NCI-H2107 (cell line): ENCODE data around the gene PBX1.

Experiments used
- DNase-seq: peaks from one replicate; lab custom pipeline; 2025; lab: John Stamatoyannopoulos, UW

Gene PBX1

DNA sequence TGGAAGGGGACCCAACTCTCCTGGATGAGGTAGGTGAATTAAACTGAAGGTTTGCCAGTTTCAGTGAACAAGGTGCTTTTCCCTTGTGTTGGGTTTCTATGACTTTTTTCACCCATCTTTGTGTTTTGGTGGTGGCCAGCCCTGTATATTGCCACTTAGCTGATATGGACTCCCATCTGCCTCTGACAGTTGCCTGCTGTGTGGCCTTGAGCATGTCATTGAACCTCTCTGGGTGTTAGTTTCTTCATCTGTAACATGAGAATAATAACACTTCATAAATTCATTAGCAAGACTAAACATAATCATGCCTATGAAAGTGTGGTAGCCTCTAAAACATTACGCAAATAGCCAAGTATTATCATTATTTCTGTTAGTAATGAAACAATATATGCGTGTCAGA is 141.7 kb downstream of the PBX1 start:
- no peak for DNase-seq

DNA sequence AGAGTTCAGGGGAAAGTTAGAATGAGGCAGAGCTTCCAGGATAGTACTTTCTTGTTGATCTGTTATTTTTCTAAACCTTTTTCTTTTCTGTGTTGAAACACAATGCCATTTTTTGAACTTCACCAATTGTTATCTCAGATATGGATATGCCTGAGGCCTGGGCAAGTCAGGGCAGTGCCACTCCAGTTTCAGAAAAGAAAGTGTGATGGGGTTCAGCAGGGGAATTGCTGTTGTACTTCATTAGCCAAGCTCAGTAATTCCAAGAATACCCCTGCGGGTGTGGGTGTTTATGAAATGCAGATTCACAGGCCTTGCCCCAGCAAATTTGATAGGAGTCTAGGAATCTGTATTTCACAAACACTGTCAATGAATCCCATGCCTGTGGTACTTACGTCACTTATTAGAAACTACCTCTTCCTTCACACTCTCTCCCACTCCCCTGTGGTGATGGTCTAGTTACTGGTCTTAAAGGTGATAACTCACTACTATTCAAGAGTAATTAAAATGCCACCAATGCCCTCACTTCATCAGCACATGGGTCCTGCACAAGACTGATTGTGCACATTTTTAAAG is 142.3 kb downstream of the PBX1 start:
- DNase-seq = no peak

DNA sequence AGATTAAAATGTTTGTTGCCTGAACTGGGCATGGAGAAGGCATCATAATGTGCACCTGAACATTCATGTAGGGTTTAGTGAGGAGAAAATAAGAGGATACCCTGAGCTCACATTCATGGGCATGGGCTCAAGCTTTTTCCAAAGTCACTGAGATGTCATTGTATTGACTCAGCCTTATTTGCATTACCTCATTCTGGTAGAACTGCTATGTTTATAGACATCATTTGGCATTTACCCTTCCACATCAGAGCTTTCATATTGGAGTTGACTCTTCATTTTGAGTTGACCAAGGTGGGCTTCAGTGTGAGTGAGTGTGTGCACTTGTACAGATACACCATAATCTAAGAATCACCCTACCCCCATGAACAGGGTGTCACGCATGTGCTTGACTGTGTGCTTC is 143.2 kb downstream of the PBX1 start:
- DNase-seq = no peak

DNA sequence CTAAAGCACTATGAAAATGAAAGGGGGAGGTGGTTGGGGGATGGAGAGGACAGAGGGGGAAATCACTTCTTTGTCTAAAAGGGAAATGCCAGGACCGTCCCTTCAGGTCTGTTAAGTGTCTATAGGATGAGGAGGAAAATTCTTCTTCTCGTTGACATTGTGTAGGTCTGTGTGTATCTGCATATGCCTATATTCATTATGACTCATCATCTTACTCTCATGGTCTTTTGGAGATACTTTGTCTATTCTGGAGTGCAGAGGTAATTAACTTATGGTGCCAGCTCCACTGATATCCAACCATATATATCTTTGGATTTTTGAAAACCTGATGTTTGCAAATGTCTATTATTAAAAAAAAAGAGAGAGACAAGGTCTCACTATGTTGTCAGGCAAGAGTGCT is 143.7 kb downstream of the PBX1 start:
- no peak for DNase-seq

DNA sequence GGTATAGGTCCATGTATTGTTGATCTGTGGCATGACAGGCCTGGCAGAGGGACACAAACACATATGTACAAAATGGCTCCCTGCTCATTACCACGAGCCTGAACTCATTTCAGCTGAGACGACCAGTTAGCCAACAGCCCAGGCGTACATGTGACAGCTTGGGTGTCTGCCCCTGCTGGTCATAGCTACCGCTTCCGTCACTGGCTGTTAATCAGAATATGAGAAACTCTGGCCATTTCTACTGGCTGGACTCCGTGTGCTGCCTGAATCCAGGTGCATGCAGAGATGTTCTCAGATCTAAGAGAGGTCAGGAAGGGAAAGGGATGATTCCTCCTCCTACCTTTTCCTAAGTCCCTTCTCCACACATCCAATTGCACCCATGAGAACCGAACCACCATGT is 144.5 kb downstream of the PBX1 start:
- DNase-seq = no peak

DNA sequence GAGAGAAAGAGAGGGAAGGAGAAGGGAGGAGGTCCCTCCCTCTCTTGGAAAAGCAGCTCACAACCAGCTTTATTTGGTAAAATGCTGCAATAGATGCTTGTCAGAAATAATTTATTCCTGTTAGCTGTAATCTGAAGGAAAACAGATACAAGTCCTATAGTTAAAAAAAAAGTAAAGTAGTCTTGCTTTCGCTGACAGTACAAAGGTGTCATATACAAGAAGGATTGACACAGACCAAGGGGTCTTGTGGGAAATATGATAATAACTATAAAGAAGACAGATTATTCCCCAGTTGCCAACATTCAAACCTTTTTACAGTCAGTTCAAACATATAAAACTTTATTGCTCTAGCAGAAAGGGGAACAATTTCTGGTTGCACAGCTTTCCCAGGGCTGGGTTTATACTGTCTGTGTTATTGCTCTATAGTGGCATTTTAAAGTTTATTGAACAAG is 145.0 kb downstream of the PBX1 start:
- no peak for DNase-seq

DNA sequence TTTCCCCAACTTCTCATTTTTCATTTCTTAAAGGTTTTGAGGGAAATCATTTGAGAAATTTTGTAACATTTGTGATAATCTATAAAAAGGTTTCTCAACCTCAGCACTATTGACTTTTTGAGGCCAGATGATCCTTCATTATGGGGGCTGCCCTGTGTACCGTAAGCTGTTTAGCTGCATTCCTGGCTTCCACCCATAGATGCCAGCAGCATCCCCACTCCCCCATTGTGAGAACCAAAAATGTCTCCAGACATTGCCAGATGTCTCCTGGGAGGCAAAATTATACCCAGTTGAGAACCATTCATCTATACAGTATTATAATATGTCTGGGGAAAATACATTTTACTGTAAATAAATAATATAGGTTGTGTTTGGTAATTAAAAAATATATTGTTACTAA is 146.0 kb downstream of the PBX1 start:
- DNase-seq = no peak

DNA sequence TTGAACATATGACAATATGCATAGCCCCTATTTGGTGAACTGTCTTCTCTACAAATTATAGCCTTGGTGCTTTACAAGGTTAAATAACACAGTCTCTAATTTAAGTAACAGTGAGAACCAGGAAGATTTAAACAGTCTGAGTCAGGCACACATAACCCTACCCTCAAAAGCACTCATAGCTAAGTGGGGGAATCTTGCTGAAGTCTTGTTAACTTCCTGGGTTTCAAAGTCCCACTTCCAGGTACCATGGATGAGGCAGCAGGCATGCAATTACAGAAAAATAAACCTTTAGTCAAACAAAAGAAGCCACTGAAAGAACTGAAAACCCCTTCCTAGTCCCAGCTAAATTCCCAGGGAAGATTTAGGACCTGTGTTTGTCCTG is 147.6 kb downstream of the PBX1 start:
- no peak for DNase-seq

DNA sequence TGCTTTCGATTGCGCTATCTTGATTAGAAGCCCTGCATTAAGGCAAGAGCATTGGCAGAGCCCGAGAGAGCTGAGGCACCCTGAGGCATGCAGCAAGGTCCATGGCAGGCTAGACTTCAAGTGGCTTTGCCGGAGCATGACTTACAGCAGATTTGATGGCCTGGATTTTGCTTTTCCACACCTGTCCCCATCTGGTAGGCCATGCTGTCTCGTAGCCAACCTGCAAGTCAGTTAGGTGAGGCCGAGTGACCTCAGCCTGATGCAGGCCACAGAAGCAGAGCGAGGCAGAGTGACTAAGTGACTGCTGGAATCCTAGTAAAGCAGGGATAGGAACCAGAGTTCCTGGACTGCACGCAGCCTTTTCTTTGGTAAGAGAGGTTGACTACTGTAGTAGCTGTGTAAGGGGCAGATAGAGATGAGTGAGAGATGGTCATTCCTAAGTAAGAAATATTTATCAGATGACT is 148.9 kb downstream of the PBX1 start:
- DNase-seq = no peak

DNA sequence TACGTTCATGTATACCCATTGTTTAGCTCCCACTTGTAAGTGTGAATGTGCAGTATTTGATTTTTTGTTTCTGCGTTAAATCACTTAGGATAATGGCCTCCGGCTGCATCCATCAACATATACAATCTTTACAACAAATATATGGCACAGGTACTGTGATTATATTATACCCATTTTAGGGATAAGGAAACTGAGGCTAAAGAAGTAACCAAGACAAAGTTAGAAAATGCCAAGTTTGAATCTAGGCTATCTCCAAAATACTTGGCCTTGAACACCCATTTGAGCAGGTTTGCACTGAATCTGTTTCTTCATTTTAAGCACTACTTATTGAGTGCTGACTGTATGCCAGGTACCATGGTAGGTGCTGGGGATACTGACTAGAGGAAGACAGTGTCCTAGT is 149.6 kb downstream of the PBX1 start:
- no peak for DNase-seq

DNA sequence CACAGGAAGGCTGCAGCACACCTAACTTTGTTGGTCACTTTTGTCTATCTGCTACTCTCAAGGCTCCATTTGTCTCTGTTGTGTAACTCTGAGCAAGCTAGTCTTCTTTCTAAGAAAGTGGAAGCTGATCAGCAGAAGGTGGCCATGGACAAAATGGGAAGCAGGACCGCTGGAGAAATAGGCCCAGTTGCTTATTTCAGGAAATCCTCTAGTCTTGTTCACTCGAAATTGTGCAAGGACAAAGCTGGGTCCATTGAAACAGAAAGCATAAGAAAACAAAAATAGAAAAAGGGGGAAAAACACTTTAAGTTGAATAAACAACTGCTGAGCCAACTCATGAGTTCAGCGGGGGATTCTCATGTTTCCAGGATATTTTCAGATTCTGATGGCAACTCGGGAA is 150.1 kb downstream of the PBX1 start:
- no peak for DNase-seq

DNA sequence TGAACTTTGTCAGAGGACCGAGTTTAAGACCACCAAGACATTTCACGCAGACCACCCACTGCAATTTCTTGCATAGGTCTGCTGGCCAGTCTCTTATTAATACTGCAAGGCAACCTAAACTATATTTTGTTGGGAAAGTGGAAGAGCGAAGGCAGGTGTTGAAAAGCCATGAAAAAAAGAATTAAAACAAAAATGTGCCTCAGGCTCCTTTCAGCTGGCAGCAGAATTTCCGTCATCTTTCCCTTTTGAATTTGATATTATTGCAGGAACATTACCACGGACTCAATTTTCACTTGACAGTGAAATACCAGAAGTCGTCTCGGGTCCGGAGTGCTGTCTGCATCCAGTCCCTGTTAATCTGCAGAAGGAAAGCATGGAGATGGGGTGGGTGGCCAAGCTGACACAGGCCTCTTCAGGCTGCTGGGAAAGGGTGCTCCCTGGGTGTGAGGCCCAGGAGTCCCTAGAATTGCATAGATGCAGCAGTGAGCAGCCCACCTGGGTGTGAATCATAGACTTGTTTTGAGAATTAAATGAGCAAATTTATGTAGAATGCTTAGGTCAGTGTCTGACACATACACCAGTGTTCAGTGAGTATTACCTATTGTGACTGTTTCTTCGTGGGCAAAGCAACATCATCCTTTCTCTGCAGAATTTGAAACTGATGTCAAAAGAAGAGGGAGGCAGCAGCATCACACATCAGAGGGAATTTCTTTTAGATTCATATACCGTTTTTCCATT is 150.7 kb downstream of the PBX1 start:
- DNase-seq = no peak

DNA sequence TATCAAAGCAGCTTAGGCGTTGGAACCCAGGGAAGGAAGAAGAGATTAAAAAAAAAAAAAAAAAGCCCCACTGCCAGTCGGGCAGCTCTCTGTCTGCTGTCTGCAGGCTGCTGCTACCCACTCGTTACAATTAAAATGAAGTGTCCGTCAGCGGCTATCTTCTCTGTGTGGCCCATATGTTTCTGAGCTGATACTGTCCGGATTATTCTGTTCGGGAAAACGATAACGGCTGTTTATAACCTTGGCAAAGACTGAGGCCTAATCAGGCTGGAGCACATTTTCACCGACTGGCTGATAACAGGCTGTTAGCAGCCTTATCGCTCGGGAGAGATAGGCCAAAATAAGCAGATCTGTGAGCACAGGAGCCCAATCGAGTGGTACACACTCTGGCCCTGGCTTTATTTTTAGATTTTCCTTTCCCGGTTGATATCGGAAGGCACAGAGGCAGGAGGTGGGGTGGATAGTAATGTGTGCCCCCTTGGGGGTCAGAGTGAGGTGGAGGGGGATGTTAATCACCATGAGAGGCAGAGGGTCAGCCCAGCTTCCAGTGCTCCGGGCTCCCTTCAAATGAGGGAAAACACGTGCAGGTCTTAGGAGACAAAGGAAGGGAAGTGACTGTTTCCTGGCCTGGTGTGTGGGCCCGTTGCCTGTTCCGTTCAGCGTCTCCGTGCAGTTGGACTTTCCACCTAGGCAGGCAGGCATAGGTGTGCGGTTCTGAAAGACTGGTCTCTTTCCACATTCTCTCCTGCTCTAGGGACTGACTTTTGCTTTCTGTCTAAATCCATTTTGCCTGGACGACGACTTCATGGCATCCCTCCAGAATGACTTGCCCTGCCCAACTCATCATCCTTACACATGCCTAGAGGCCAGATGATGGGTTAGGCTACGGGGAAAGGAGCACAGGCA is 153.4 kb downstream of the PBX1 start:
- no peak for DNase-seq

DNA sequence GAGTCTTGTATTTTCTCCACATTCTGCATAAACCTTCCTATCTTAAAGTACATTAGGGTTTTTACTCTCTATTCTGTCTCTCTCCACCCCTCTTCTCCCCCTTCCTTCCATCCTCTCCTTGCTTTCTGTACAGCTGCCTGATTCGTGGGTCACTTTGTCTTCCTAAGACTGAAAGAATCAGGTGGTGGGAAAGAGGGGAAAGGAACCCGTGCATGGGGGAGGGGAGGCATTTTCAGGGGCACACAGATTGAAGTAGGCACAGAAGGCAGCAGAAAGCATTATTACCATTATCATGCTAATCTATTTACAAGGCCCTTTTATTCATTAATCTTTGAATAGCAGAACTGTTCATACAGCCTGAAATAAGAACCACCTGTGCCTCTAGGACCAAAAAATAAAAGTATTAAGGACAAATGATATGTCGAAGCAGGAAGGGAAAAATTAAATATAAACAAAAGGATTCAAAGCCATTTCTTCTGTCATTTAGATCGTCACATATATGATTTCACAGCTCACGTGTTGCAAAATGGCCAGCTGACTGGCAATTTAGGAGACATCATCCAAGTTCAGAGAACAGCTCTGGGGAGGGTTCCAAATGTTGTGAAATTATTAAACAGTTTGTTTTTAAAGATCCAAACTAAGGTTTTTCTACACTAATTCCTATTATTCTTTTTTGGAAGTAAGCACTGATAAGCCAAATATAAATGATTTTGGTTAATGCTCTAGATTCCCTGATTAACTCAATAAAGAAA is 154.6 kb downstream of the PBX1 start:
- no peak for DNase-seq

DNA sequence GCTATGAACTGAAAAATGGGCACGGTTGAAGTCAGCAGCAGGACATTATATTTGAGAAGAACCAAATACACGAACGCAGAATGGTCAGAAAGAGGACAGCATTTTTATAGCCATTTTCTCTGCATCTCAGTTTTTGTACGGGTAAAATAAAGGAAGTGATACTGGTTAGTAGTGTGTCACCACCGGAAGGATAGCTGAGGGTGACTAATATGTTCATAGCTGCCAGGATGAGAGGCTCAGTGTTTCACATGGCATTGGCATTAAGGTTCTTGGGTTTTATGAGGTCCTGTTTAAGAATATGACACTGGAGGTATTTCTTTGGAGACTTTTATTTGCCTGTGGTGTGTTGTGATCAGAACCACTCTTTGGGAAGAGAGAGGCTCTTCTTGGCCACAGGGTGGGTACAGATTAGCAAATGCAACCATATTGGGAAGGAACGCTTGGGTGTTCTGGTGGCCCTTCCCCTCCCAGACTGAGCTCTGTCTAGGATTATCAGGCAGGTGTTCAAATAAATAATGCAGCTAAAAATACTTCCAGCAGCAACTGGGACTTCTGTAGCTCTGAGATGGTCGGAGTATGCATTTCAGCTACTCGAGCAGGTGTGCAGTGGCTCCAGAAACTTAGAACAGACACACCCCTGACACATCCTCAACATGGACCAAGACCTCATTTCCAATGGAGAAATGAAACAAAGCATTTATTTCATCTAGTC is 158.2 kb downstream of the PBX1 start:
- DNase-seq = no peak

DNA sequence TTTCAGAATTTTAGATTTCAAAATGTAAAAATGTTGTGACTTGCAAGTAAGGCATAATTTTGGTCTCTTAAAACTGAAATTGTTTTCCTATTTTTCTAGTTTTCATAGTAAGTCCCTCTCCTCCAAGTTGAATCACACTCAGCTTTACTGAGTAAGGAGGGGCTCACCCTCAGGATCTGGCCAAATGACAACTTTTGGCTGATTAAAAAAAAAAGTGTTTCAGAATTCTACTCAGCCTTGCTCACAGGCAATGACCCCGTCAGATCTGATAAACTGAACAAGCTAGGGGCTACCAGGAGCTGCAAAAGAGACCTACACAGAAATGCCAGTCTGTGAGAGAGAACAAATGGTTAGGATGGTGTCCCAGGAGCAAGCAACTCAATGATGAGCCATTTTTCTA is 159.8 kb downstream of the PBX1 start:
- no peak for DNase-seq

DNA sequence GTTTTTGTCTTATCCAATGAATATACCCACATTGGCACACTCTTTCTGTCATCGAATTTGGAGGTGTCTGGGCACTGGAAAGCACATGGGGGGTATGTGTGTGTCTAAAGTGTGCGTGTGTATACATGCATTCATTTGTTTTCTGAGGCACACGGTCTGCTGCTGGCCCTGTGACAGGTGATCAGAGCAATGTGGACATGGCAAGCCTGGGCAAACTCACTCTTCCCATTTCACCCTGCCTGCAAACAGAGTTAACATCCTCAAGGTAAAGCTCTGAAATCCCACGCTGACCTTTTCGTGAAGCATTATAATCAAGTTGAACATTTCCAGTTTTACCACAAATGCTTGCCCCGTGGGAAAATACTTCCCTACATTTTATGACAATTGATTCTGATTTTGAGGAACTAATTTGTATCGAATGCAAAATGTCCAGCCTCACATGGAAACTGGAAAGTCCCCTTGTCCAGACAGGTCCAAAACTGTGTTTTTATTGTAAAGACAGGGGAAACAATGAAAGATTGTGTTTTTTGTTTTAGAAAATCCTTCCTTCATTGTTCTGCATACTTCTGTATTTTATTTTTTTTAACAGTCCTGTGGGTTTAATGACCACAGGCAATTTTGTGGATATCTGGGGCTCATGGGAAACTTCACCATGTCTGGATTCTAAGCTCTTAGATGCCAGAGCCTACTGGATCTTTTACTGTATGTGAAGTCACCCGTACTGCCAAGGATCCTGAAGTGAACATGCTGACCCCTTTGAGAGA is 160.9 kb downstream of the PBX1 start:
- no peak for DNase-seq

DNA sequence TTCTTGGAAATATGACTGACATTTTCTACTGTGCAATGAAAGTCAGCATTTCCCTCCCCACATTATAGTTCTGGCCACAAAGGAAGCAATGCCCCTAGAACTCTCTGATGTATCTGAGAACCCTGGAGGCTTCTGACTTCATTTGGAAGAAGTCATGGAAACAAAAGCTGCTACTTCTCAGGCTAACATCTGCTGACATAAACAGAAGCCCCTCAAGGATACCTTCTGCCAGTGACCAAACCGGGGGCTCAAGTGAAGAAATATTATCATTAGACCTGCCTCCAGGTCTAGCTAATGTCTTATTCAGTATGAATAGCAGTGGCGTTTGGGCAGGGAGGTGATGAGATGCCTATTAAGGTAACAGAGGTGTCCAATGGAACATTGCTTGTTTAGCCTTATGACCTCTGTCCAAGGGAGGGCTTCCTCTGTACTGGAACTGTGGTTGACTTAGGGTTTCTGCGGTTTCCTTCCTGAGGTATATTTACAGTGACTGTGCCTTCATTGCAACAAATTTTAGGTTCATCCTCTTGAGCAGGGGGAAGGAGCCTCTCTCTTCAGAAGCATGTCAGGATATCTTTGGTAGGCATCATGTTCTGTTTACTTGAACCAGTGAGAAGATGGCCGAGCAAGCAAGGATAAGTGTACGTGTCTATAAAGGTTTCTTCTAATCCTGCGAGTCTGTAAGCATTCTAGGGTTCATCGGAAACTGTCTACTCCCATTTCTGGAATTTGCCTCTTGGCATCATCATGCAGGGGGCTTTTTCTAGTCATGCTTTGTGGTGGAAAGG is 161.7 kb downstream of the PBX1 start:
- no peak for DNase-seq

DNA sequence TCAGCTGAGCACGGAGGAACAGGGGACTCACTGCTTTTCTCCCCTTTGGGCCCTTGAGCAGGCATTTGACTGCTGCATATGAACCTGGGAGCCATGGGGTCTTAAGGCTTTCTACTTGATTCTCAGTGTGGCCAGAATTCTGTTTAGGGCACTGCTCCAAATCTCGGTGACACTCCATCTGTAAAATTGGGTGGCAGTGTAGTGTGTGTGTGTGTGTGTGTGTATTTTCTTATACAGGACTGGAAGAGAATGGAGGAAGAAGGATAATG is 162.2 kb downstream of the PBX1 start:
- no peak for DNase-seq

DNA sequence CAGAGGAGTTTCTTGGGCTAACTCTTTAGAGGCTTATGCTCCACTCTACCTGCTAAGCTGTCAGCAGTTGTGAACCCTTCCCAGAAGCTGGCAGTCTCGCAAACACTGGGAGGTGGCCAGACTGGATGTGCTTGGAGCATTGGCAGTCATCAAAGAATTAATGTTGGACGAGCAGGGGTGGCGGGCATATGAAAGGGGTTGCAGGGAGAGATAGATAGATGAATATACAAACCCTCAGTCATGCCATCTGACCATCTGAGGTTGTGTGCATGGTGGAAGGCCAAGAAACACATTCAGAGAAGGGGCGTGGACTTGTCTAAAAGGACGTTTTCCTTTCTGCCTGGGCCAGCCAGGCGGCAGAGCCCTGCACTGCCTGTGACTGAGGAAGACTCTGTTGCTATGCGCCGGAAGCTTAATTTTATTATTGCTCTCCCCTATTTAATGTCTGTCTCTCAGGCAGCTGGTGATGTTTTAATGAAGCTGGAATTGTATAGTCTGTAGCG is 164.4 kb downstream of the PBX1 start:
- DNase-seq = no peak
